WI38 (cell line): ENCODE data around the gene CELSR1.
A peak's percentile ranks its signal among the peaks of the same experiment; 100 is the strongest.

Experiments used
- H3K4me3 ChIP-seq: 2 replicates; pipeline ENCODE4 v1.5.1; 2011; ENCODE audit warnings: low read depth, mild to moderate bottlenecking, control low read depth, low read length
- CTCF ChIP-seq: IDR thresholded peaks from 2 replicates; pipeline ENCODE4 v1.5.1; 2012; ENCODE audit warnings: low read depth, mild to moderate bottlenecking, control low read depth, low read length

CELSR1 gene

GRCh38 chr22:46358766-46359165 lies 178.7 kb downstream of the CELSR1 start:
- no peak for TF ChIP-seq CTCF
- no peak overlapping the region for H3K4me3 ChIP-seq

GRCh38 chr22:46357711-46358520 lies 179.5 kb downstream of the CELSR1 start:
- no peak for TF ChIP-seq CTCF

GRCh38 chr22:46356496-46357480 lies 180.6 kb downstream of the CELSR1 start:
- no peak overlapping the region for H3K4me3 ChIP-seq
- TF ChIP-seq CTCF = no peak

More at GRCh38 chr22:46357711-46358520, 179.5 kb downstream of the CELSR1 start:
- H3K4me3 ChIP-seq = no peak overlapping the region

GRCh38 chr22:46355996-46356471 lies 181.4 kb downstream of the CELSR1 start:
- TF ChIP-seq CTCF = no peak
- H3K4me3 ChIP-seq = no peak overlapping the region

GRCh38 chr22:46355369-46355995 lies 181.9 kb downstream of the CELSR1 start:
- H3K4me3 ChIP-seq = no peak overlapping the region
- TF ChIP-seq CTCF = peak; percentile 74

GRCh38 chr22:46354993-46355305 lies 182.5 kb downstream of the CELSR1 start:
- TF ChIP-seq CTCF = no peak
- H3K4me3 ChIP-seq = no peak overlapping the region
